Uterus (tissue), 4 donors: ENCODE data around the gene CHMP1B. TPM values are rescaled to one million over a fixed set of nuclear protein-coding genes. Genes with fewer than 3 reads are reported as not detected.
A peak's percentile ranks its signal among the peaks of the same experiment; 100 is the strongest.

ENCODE experiments used
- DNase-seq, 2 donors: peaks; one replicate each; pipeline ENCODE4 v3.0.0-alpha.2; 2019 to 2020
- H3K27ac ChIP-seq, 2 donors: fragments of 200-600 bp; sonication (generic); 1 replicate in 1 of 2; 2 replicates in 1 of 2; pipeline ENCODE4 v1.5.1; 2016 to 2018
- H3K27me3 ChIP-seq, 2 donors: fragments of 200-600 bp; sonication (generic); one replicate each; pipeline ENCODE4 v1.5.1; 2018 to 2019; ENCODE audit warnings: control low read depth in 1 of 2
- H3K36me3 ChIP-seq, 2 donors: fragments of 200-600 bp; sonication (generic); one replicate each; pipeline ENCODE4 v1.5.1; 2019; ENCODE audit warnings: control low read depth in 1 of 2
- H3K4me1 ChIP-seq, 2 donors: fragments of 200-600 bp; sonication (generic); one replicate each; pipeline ENCODE4 v1.5.1; 2018 to 2019; ENCODE audit warnings: control low read depth in 1 of 2
- H3K4me3 ChIP-seq, 2 donors: fragments of 200-600 bp; sonication (generic); 1 replicate in 1 of 2; 2 replicates in 1 of 2; pipeline ENCODE4 v1.5.1; 2018 to 2019; ENCODE audit warnings: mild to moderate bottlenecking in 1 of 2
- H3K9me3 ChIP-seq, 2 donors: fragments of 200-600 bp; sonication (generic); one replicate each; pipeline ENCODE4 v1.5.1; 2019; ENCODE audit warnings: control low read depth in 1 of 2
- CTCF ChIP-seq, 4 experiments: fragments of 200-600 bp in 2 of 4; fragments of 450-650 bp in 2 of 4; sonication (generic) in 2 of 4; IDR thresholded peaks; one replicate each; pipeline ENCODE4 v1.5.1; 2016 to 2019; ENCODE audit warnings: antibody characterized with exemption in 4 of 4, mild to moderate bottlenecking in 2 of 4, moderate library complexity in 1 of 4
- POLR2A ChIP-seq, 2 donors: fragments of 450-650 bp; IDR thresholded peaks; one replicate each; pipeline ENCODE4 v1.6.1; 2016; ENCODE audit warnings: antibody characterized with exemption in 2 of 2, mild to moderate bottlenecking in 1 of 2, moderate library complexity in 1 of 2
- intact Hi-C: fragments of 100-400 bp; cut with DNase I; formaldehyde crosslinking; loops from one replicate; pipeline ENCODE4 v1.15.1; 2023; ENCODE audit warnings: low total_unique reads
- total RNA-seq, 4 donors: library from RNA; depleted of rRNA in 3 of 4; stranded (reverse); fragments of >200 nt in 3 of 4; gene quantifications; one replicate each; pipeline versions ENCODE4 v1.1.0 to v1.2.4, GENCODE V29; 2014 to 2023
- donor health status: DM: yes; HTN: yes; CAD: no.

CHMP1B gene
- total RNA-seq, 4 donors from 2014 or later: 8.2 to 65.0 (median 17.5) TPM

GRCh38 chr18:11845654-11846053 lies 5.6 kb upstream of the CHMP1B start:
- H3K36me3 ChIP-seq: no peaks in the 10 kb centered on the region
- intact Hi-C loops: no loop called here
- H3K4me3 ChIP-seq: no peak overlapping the region
- H3K4me1 ChIP-seq: no peaks in the 10 kb centered on the region
- H3K9me3 ChIP-seq: no peaks in the 10 kb centered on the region
- TF ChIP-seq POLR2A (IDR thresholded peaks at IDR 0.05) (no peak), CTCF (IDR thresholded peaks at IDR 0.05) (no peak)
- no peak for DNase-seq
- H3K27ac ChIP-seq: no peak overlapping the region
- H3K27me3 ChIP-seq: no peaks in the 10 kb centered on the region

GRCh38 chr18:11847811-11848210 lies 3.4 kb upstream of the CHMP1B start:
- Histone ChIP-seq H3K27me3 (no peaks in the 10 kb centered on the region), H3K36me3 (no peaks in the 10 kb centered on the region), H3K27ac (no peak overlapping the region), H3K9me3 (no peaks in the 10 kb centered on the region), H3K4me3 (no peak overlapping the region), H3K4me1 (no peaks in the 10 kb centered on the region)
- TF ChIP-seq CTCF (IDR thresholded peaks at IDR 0.05): no peak
- TF ChIP-seq POLR2A (IDR thresholded peaks at IDR 0.05): no peak
- intact Hi-C loops: no loop called here
- DNase-seq: no peak

GRCh38 chr18:11849279-11849678 lies 1.9 kb upstream of the CHMP1B start:
- DNase-seq: no peak
- Histone ChIP-seq H3K9me3 (no peaks in the 10 kb centered on the region), H3K4me1 (no peaks in the 10 kb centered on the region), H3K27ac (peak overlapping the region; percentile 88 to 90), H3K27me3 (no peaks in the 10 kb centered on the region), H3K36me3 (no peaks in the 10 kb centered on the region), H3K4me3 (no peak overlapping the region)
- intact Hi-C loops: no loop called here
- TF ChIP-seq CTCF (IDR thresholded peaks at IDR 0.05) (no peak), POLR2A (IDR thresholded peaks at IDR 0.05) (no peak)

GRCh38 chr18:11849841-11850634 lies 1.2 kb upstream of the CHMP1B start:
- no peaks in the 10 kb centered on the region for H3K27me3 ChIP-seq
- intact Hi-C loops: no loop called here
- peak overlapping the region; percentile 90 to 99 for H3K4me3 ChIP-seq

More at GRCh38 chr18:11849841-11850634, 1.2 kb upstream of the CHMP1B start:
- TF ChIP-seq POLR2A (IDR thresholded peaks at IDR 0.05) (no peak), CTCF (IDR thresholded peaks at IDR 0.05) (no peak)
- no peaks in the 10 kb centered on the region for H3K9me3 ChIP-seq
- peak; percentile 44 to 54 for DNase-seq
- H3K36me3 ChIP-seq: no peaks in the 10 kb centered on the region
- no peaks in the 10 kb centered on the region for H3K4me1 ChIP-seq
- peak overlapping the region; percentile 88 to 90 for H3K27ac ChIP-seq
